MM.1S (cell line): ENCODE measurements around the gene GYG2.

Experiments used
- DNase-seq: peaks from one replicate; pipeline ENCODE4 v3.0.0-alpha.2; 2015
- H2AFZ ChIP-seq: fragments of 300-600 bp; sonication (generic); 2 replicates; pipeline ENCODE4 v1.6.0; 2016; ENCODE audit warnings: antibody characterized with exemption, low read length
- H3F3A ChIP-seq: fragments of 300-600 bp; sonication (generic); 2 replicates; pipeline ENCODE4 v1.6.1; 2016; ENCODE audit warnings: mild to moderate bottlenecking, antibody characterized with exemption, low read length, moderate library complexity, mixed read lengths; ENCODE audit not compliant: insufficient read depth
- H3K27ac ChIP-seq: fragments of 300-600 bp; sonication (generic); 2 replicates; pipeline ENCODE4 v1.5.1; 2016; ENCODE audit warnings: mild to moderate bottlenecking, low read length
- H3K27me3 ChIP-seq: fragments of 300-600 bp; sonication (generic); replicated peaks from 2 replicates; pipeline ENCODE4 v1.6.0; 2016; ENCODE audit warnings: low read length; ENCODE audit not compliant: insufficient read depth
- H3K36me3 ChIP-seq: fragments of 300-600 bp; sonication (generic); replicated peaks from 2 replicates; pipeline ENCODE4 v1.6.1; 2016; ENCODE audit warnings: mild to moderate bottlenecking, low read length, mixed read lengths; ENCODE audit not compliant: insufficient read depth
- H3K4me1 ChIP-seq: fragments of 300-600 bp; sonication (generic); 2 replicates; pipeline ENCODE4 v1.6.1; 2016; ENCODE audit warnings: low read length, mixed read lengths
- H3K4me2 ChIP-seq: fragments of 300-600 bp; sonication (generic); 2 replicates; pipeline ENCODE4 v1.6.0; 2016; ENCODE audit warnings: low read depth, low read length
- H3K4me3 ChIP-seq: fragments of 300-600 bp; sonication (generic); 2 replicates; pipeline ENCODE4 v1.5.1; 2016; ENCODE audit warnings: low read length, mixed read lengths
- H3K79me2 ChIP-seq: fragments of 300-600 bp; sonication (generic); 2 replicates; pipeline ENCODE4 v1.6.1; 2016; ENCODE audit warnings: mixed run types, low read length, mixed read lengths
- H3K9ac ChIP-seq: fragments of 300-600 bp; sonication (generic); 2 replicates; pipeline ENCODE4 v1.6.1; 2016; ENCODE audit warnings: low read length, mixed read lengths
- H3K9me2 ChIP-seq: fragments of 300-600 bp; sonication (generic); replicated peaks from 2 replicates; pipeline ENCODE4 v1.6.1; 2016; ENCODE audit warnings: mild to moderate bottlenecking, low read length, mixed read lengths; ENCODE audit not compliant: insufficient read depth
- H3K9me3 ChIP-seq: fragments of 300-600 bp; sonication (generic); replicated peaks from 2 replicates; pipeline ENCODE4 v1.6.1; 2016; ENCODE audit warnings: mild to moderate bottlenecking, low read length, mixed read lengths; ENCODE audit not compliant: insufficient read depth
- H4K20me1 ChIP-seq: fragments of 300-600 bp; sonication (generic); 2 replicates; pipeline ENCODE4 v1.6.1; 2016; ENCODE audit warnings: mild to moderate bottlenecking, low read length, moderate library complexity, mixed read lengths; ENCODE audit not compliant: insufficient read depth
- CTCF ChIP-seq: fragments of 300-600 bp; sonication (generic); IDR thresholded peaks from 2 replicates; pipeline ENCODE4 v1.5.1; 2016; ENCODE audit warnings: antibody characterized with exemption, low read length, mixed read lengths
- EZH2 ChIP-seq: fragments of 300-600 bp; sonication (generic); optimal IDR thresholded peaks from 2 replicates; pipeline ENCODE3; 2017; ENCODE audit warnings: low read depth, mild to moderate bottlenecking, antibody characterized with exemption, low read length, mixed read lengths
- EZH2phosphoT487 ChIP-seq: fragments of 300-600 bp; sonication (generic); IDR thresholded peaks from 2 replicates; pipeline ENCODE4 v1.6.1; 2018; ENCODE audit warnings: antibody characterized with exemption, low read length

GYG2 gene

GRCh38 chrX:2926664-2927275, 98.0 kb downstream of the GYG2 start:
- H3K27me3 ChIP-seq: no peaks in the 10 kb centered on the region
- no peaks in the 10 kb centered on the region for H3K79me2 ChIP-seq
- no peak for DNase-seq
- no peaks in the 10 kb centered on the region for H3K9me3 ChIP-seq
- H3K9me2 ChIP-seq: no peaks in the 10 kb centered on the region
- TF ChIP-seq EZH2 (no peak), EZH2phosphoT487 (no peak), CTCF (no peak)
- no peak overlapping the region for H2AFZ ChIP-seq
- H4K20me1 ChIP-seq: no peaks in the 10 kb centered on the region
- no peak overlapping the region for H3K4me3 ChIP-seq
- no peaks in the 10 kb centered on the region for H3F3A ChIP-seq
- no peaks in the 10 kb centered on the region for H3K4me1 ChIP-seq
- no peak overlapping the region for H3K9ac ChIP-seq
- H3K36me3 ChIP-seq: no peaks in the 10 kb centered on the region
- H3K27ac ChIP-seq: no peak overlapping the region
- H3K4me2 ChIP-seq: no peak overlapping the region

GRCh38 chrX:2928191-2928582, 99.5 kb downstream of the GYG2 start:
- no peaks in the 10 kb centered on the region for H4K20me1 ChIP-seq
- no peak for TF ChIP-seq EZH2
- no peak for TF ChIP-seq EZH2phosphoT487
- TF ChIP-seq CTCF: no peak
- no peak overlapping the region for H3K4me3 ChIP-seq
- no peak overlapping the region for H3K4me2 ChIP-seq
- no peaks in the 10 kb centered on the region for H3K9me3 ChIP-seq
- H3F3A ChIP-seq: no peaks in the 10 kb centered on the region
- no peaks in the 10 kb centered on the region for H3K79me2 ChIP-seq
- DNase-seq: no peak
- no peak overlapping the region for H2AFZ ChIP-seq
- H3K4me1 ChIP-seq: no peaks in the 10 kb centered on the region
- H3K27me3 ChIP-seq: no peaks in the 10 kb centered on the region
- H3K27ac ChIP-seq: no peak overlapping the region
- no peaks in the 10 kb centered on the region for H3K9me2 ChIP-seq
- no peak overlapping the region for H3K9ac ChIP-seq
- no peaks in the 10 kb centered on the region for H3K36me3 ChIP-seq

GRCh38 chrX:2928583-2929434, 100.1 kb downstream of the GYG2 start, which contains the start of gene ARSD:
ARSD (minus strand) TSS chrX:2929339; CDS start chrX:2929275, 64 bp downstream.
- Histone ChIP-seq H4K20me1 (no peaks in the 10 kb centered on the region), H3K4me1 (no peaks in the 10 kb centered on the region), H3K27me3 (no peaks in the 10 kb centered on the region), H3K9me2 (no peaks in the 10 kb centered on the region), H3K9me3 (no peaks in the 10 kb centered on the region), H3K4me3 (no peak within 1 kb of the TSS), H3K9ac (no peak within 1 kb of the TSS), H3K79me2 (no peaks in the 10 kb centered on the region), H3F3A (no peaks in the 10 kb centered on the region), H3K36me3 (no peaks in the 10 kb centered on the region), H3K4me2 (no peak within 1 kb of the TSS), H2AFZ (no peak within 1 kb of the TSS), H3K27ac (no peak within 1 kb of the TSS)
- DNase-seq: no peak
- TF ChIP-seq EZH2 (no peak), EZH2phosphoT487 (no peak), CTCF (no peak)
